HG03103 (cell line): ENCODE measurements around the gene PIN4.
A peak's percentile ranks its signal among the peaks of the same experiment; 100 is the strongest.
"Not testable (repeated sequence)": the region's sequence is repeated elsewhere in the genome, so short reads cannot be mapped to it uniquely, and the experiment has no call there.

ENCODE experiments used
- ATAC-seq: cut with Tn5 transposase; IDR thresholded peaks from one replicate; pipeline ENCODE4 v1.9.1; 2021; ENCODE audit warnings: low read depth; ENCODE audit not compliant: unreplicated experiment

The PIN4 gene

GRCh38 chrX:72181178-72182125 is at the start of gene PIN4:
Gene PIN4, plus strand, starts transcription at chrX:72181757. Its CDS starts 29 bp downstream, at chrX:72181786.
- peak; percentile 92 for ATAC-seq

- ATAC-seq = no peak
Observed at GRCh38 chrX:72132456-72132855, 49.1 kb upstream of the PIN4 start.

- no peak for ATAC-seq
Observed at GRCh38 chrX:72133851-72134546, 47.6 kb upstream of the PIN4 start.

- no peak for ATAC-seq
Observed at GRCh38 chrX:72137846-72138495, 43.6 kb upstream of the PIN4 start.

- ATAC-seq = no peak
Observed at GRCh38 chrX:72139538-72139937, 42.0 kb upstream of the PIN4 start.

GRCh38 chrX:72141372-72142004 is 40.1 kb upstream of the PIN4 start:
- peak; percentile 68 for ATAC-seq

GRCh38 chrX:72142094-72142793 is 39.3 kb upstream of the PIN4 start:
- ATAC-seq = no peak

GRCh38 chrX:72142794-72143608 is 38.6 kb upstream of the PIN4 start:
- no peak for ATAC-seq

GRCh38 chrX:72143609-72143907 is 38.0 kb upstream of the PIN4 start:
- no peak for ATAC-seq

GRCh38 chrX:72145181-72145580 is 36.4 kb upstream of the PIN4 start:
- no peak for ATAC-seq

GRCh38 chrX:72146527-72146926 is 35.0 kb upstream of the PIN4 start:
- ATAC-seq = no peak

GRCh38 chrX:72158773-72159172 is 22.8 kb upstream of the PIN4 start:
- no peak for ATAC-seq

GRCh38 chrX:72159769-72160168 is 21.8 kb upstream of the PIN4 start:
- no peak for ATAC-seq

GRCh38 chrX:72165551-72165950 is 16.0 kb upstream of the PIN4 start:
- no peak for ATAC-seq

- ATAC-seq = no peak
Observed at GRCh38 chrX:72169008-72169728, 12.4 kb upstream of the PIN4 start.

- not testable (repeated sequence) for ATAC-seq
Observed at GRCh38 chrX:72176289-72176688, 5.3 kb upstream of the PIN4 start.

- ATAC-seq = no peak
Observed at GRCh38 chrX:72176981-72177380, 4.6 kb upstream of the PIN4 start.

GRCh38 chrX:72180539-72180938 is 1.0 kb upstream of the PIN4 start:
- no peak for ATAC-seq

- ATAC-seq = no peak
Observed at GRCh38 chrX:72182924-72183323, 1.4 kb downstream of the PIN4 start.
